HG03521 (cell line): ENCODE results near the gene LGI1.

Experiments used
- ATAC-seq: cut with Tn5 transposase; IDR thresholded peaks from one replicate; pipeline ENCODE4 v1.9.1; 2021; ENCODE audit warnings: mild to moderate bottlenecking, moderate library complexity; ENCODE audit not compliant: unreplicated experiment

The LGI1 gene

GRCh38 chr10:93754761-93755160 is 3.0 kb upstream of the LGI1 start:
- ATAC-seq, result no peak

GRCh38 chr10:93755443-93756116 is 2.2 kb upstream of the LGI1 start:
- ATAC-seq, result no peak

- no peak for ATAC-seq
Observed at GRCh38 chr10:93756118-93756517, 1.6 kb upstream of the LGI1 start.

- no peak for ATAC-seq
Observed at GRCh38 chr10:93757136-93757535, 600 bp upstream of the LGI1 start.

GRCh38 chr10:93758508-93758885 is 761 bp downstream of the LGI1 start:
- no peak for ATAC-seq

GRCh38 chr10:93758891-93759410 is 1.2 kb downstream of the LGI1 start:
- no peak for ATAC-seq

GRCh38 chr10:93760490-93760889 is 2.8 kb downstream of the LGI1 start:
- ATAC-seq, result no peak

GRCh38 chr10:93762979-93763391 is 5.2 kb downstream of the LGI1 start:
- ATAC-seq, result no peak

GRCh38 chr10:93766918-93767317 is 9.2 kb downstream of the LGI1 start:
- ATAC-seq, result no peak

GRCh38 chr10:93767724-93768399 is 10.1 kb downstream of the LGI1 start:
- ATAC-seq, result no peak

GRCh38 chr10:93768892-93769291 is 11.2 kb downstream of the LGI1 start:
- ATAC-seq, result no peak

- ATAC-seq, result no peak
Observed at GRCh38 chr10:93771354-93771753, 13.6 kb downstream of the LGI1 start.

- no peak for ATAC-seq
Observed at GRCh38 chr10:93773120-93773519, 15.4 kb downstream of the LGI1 start.

- ATAC-seq, result no peak
Observed at GRCh38 chr10:93773705-93774104, 16.0 kb downstream of the LGI1 start.

GRCh38 chr10:93775356-93775755 is 17.6 kb downstream of the LGI1 start:
- no peak for ATAC-seq

GRCh38 chr10:93777092-93777491 is 19.4 kb downstream of the LGI1 start:
- ATAC-seq, result no peak

GRCh38 chr10:93784059-93784458 is 26.3 kb downstream of the LGI1 start:
- ATAC-seq, result no peak

GRCh38 chr10:93788413-93789208 is 30.9 kb downstream of the LGI1 start:
- ATAC-seq, result no peak

GRCh38 chr10:93790439-93790838 is 32.7 kb downstream of the LGI1 start:
- ATAC-seq, result no peak

- no peak for ATAC-seq
Observed at GRCh38 chr10:93796167-93796566, 38.4 kb downstream of the LGI1 start.

- ATAC-seq, result no peak
Observed at GRCh38 chr10:93797825-93798224, 40.1 kb downstream of the LGI1 start.
